BJ (cell line): ENCODE measurements around the gene DQX1. TPM values are rescaled to one million over a fixed set of nuclear protein-coding genes. Genes with fewer than 3 reads are reported as not detected.
A peak's percentile ranks its signal among the peaks of the same experiment; 100 is the strongest.

ENCODE experiments used
- CTCF ChIA-PET: fragments of 350-600 bp; formaldehyde crosslinking; extraction: SDS; loops from one replicate; lab custom pipeline; 2021; ENCODE audit warnings: antibody characterized with exemption, inconsistent platforms; lab: Yijun Ruan, JAX
- POLR2A ChIA-PET: fragments of 300-600 bp; sonication (Branson Sonifier 250); formaldehyde crosslinking; extraction: SDS; loops from one replicate; lab custom pipeline; 2021; ENCODE audit warnings: antibody characterized with exemption; lab: Charles Lee
- DNase-seq: peaks from one replicate; pipeline ENCODE4 v3.0.0-alpha.2; 2011; ENCODE audit warnings: low read depth
- H3K27me3 ChIP-seq: 2 replicates; pipeline ENCODE4 v1.6.0; 2011; ENCODE audit warnings: low read length; ENCODE audit not compliant: control insufficient read depth, insufficient read depth
- H3K36me3 ChIP-seq: 2 replicates; pipeline ENCODE4 v1.5.1; 2011; ENCODE audit warnings: low read length; ENCODE audit not compliant: control insufficient read depth, insufficient read depth
- H3K4me3 ChIP-seq: 2 replicates; pipeline ENCODE4 v1.5.1; 2011; ENCODE audit warnings: low read depth, mild to moderate bottlenecking, control low read depth, low read length
- CTCF ChIP-seq: IDR thresholded peaks from 2 replicates; pipeline ENCODE4 v1.5.1; 2011; ENCODE audit warnings: low read depth, mild to moderate bottlenecking, control low read depth, inconsistent platforms, low read length, moderate library complexity; ENCODE audit not compliant: insufficient read depth
- polyA plus RNA-seq: library from polyadenylated mRNA; depleted of rRNA; stranded (reverse); fragments of >200 nt; gene quantifications from 2 replicates; pipeline ENCODE4 v1.2.3, GENCODE V29; 2011

DQX1 gene
- polyA plus RNA-seq, 1 experiment: 0.12 TPM

- ChIA-PET CTCF (interaction anchor here (0.8 to 1.2 kb wide), 3 partner anchors 11 to 57 kb away, joined by 3 to 4 read pairs (median 3); no protein-coding TSS in a partner anchor), POLR2A (no interaction called here)
- H3K27me3 ChIP-seq: no peaks in the 10 kb centered on the region
- peaks cover 4% of the 10 kb centered on the region; the same call in 1 of the 2 replicates for H3K36me3 ChIP-seq
- TF ChIP-seq CTCF: peak; percentile 9; the same call in 1 of the 2 replicates
- no peak overlapping the region for H3K4me3 ChIP-seq
- DNase-seq: no peak
These were observed 18.6 kb upstream of the DQX1 start for GRCh38 chr2:74544634-74545033.

GRCh38 chr2:74542978-74543377 lies 16.9 kb upstream of the DQX1 start:
- ChIA-PET POLR2A (no interaction called here), CTCF (interaction anchor here (4.7 kb wide), 1 partner anchor 45 kb away, joined by 16 read pairs; no protein-coding TSS in a partner anchor)
- H3K4me3 ChIP-seq: no peak overlapping the region
- H3K36me3 ChIP-seq: peaks cover 6% of the 10 kb centered on the region
- no peak for DNase-seq
- no peaks in the 10 kb centered on the region for H3K27me3 ChIP-seq
- no peak for TF ChIP-seq CTCF

- ChIA-PET CTCF (interaction anchor here (0.7 to 4.7 kb wide), 4 partner anchors 9 to 48 kb away, joined by 3 to 16 read pairs (median 4); no protein-coding TSS in a partner anchor), POLR2A (no interaction called here)
- Histone ChIP-seq H3K4me3 (no peak overlapping the region), H3K27me3 (no peaks in the 10 kb centered on the region), H3K36me3 (peaks cover 7% of the 10 kb centered on the region)
- no peak for DNase-seq
- no peak for TF ChIP-seq CTCF
These were observed 14.3 kb upstream of the DQX1 start for GRCh38 chr2:74540291-74540690.

- Histone ChIP-seq H3K4me3 (no peak overlapping the region), H3K36me3 (peaks cover 12% of the 10 kb centered on the region), H3K27me3 (no peaks in the 10 kb centered on the region)
- no peak for TF ChIP-seq CTCF
- ChIA-PET POLR2A (no interaction called here), CTCF (interaction anchor here (1.3 to 4.7 kb wide), 3 partner anchors 7 to 49 kb away, joined by 3 to 16 read pairs (median 4); no protein-coding TSS in a partner anchor)
- DNase-seq: no peak
These were observed 12.9 kb upstream of the DQX1 start for GRCh38 chr2:74538881-74539339.

GRCh38 chr2:74537140-74537539 lies 11.1 kb upstream of the DQX1 start:
- ChIA-PET CTCF (no interaction called here), POLR2A (no interaction called here)
- DNase-seq: no peak
- TF ChIP-seq CTCF: no peak
- H3K4me3 ChIP-seq: no peak overlapping the region
- peaks cover 14% of the 10 kb centered on the region for H3K36me3 ChIP-seq
- no peaks in the 10 kb centered on the region for H3K27me3 ChIP-seq
